Common myeloid progenitor, CD34-positive (primary cell): ENCODE measurements around the gene NOL3. TPM values are rescaled to one million over a fixed set of nuclear protein-coding genes. Genes with fewer than 3 reads are reported as not detected.
A peak's percentile ranks its signal among the peaks of the same experiment; 100 is the strongest.
"Not testable (repeated sequence)": the region's sequence is repeated elsewhere in the genome, so short reads cannot be mapped to it uniquely, and the experiment has no call there.

Source experiments
- CTCF ChIA-PET: fragments of 350-600 bp; sonication (Branson Sonifier 250); formaldehyde crosslinking; loops from one replicate; lab custom pipeline; 2021; ENCODE audit warnings: antibody characterized with exemption; lab: Charles Lee
- POLR2A ChIA-PET: fragments of 350-600 bp; sonication (Branson Sonifier 250); formaldehyde crosslinking; loops from one replicate; lab custom pipeline; 2021; ENCODE audit warnings: antibody characterized with exemption; lab: Charles Lee
- DNase-seq, 3 donors: peaks; one replicate each; pipeline versions ENCODE4 v3.0.0 to v3.0.0-alpha.2; 2013
- H3K27ac ChIP-seq, 2 experiments: 1 replicate in 1 of 2; 2 replicates in 1 of 2; pipeline ENCODE4 v1.7.0; 2013; ENCODE audit warnings: inconsistent platforms in 2 of 2, low read length in 2 of 2, mild to moderate bottlenecking in 2 of 2, low read depth in 1 of 2, moderate library complexity in 1 of 2; ENCODE audit not compliant: severe bottlenecking in 2 of 2, insufficient read depth in 1 of 2, poor library complexity in 1 of 2
- H3K27me3 ChIP-seq, 5 experiments: replicated peaks in 2 of 5; 1 replicate in 3 of 5; 2 replicates in 2 of 5; pipeline versions ENCODE4 v1.6.1 to v1.7.0; 2013; ENCODE audit warnings: low read length in 4 of 5, mild to moderate bottlenecking in 2 of 5, moderate library complexity in 2 of 5, inconsistent platforms in 1 of 5; ENCODE audit not compliant: insufficient read depth in 5 of 5, control insufficient read depth in 4 of 5
- H3K36me3 ChIP-seq, 4 experiments: 1 replicate in 2 of 4; 2 replicates in 2 of 4; pipeline versions ENCODE4 v1.6.1 to v1.7.0; 2013; ENCODE audit warnings: low read length in 3 of 4, control low read depth in 1 of 4, mild to moderate bottlenecking in 1 of 4; ENCODE audit not compliant: control insufficient read depth in 4 of 4, insufficient read depth in 4 of 4
- H3K4me1 ChIP-seq, 4 experiments: 1 replicate in 3 of 4; 2 replicates in 1 of 4; pipeline versions ENCODE4 v1.6.1 to v1.7.1; 2013; ENCODE audit warnings: low read length in 3 of 4, mild to moderate bottlenecking in 3 of 4, control low read depth in 1 of 4, inconsistent platforms in 1 of 4, moderate library complexity in 1 of 4; ENCODE audit not compliant: control insufficient read depth in 4 of 4, insufficient read depth in 4 of 4; ENCODE audit errors: control extremely low read depth in 1 of 4
- H3K4me3 ChIP-seq, 7 experiments: 1 replicate in 4 of 7; 2 replicates in 3 of 7; pipeline versions ENCODE4 v1.5.1 to v1.7.0; 2013; ENCODE audit warnings: mild to moderate bottlenecking in 7 of 7, low read length in 6 of 7, moderate library complexity in 6 of 7, inconsistent platforms in 2 of 7, low read depth in 2 of 7, control low read depth in 1 of 7; ENCODE audit not compliant: insufficient read depth in 4 of 7, control insufficient read depth in 1 of 7; ENCODE audit errors: extremely low read depth in 1 of 7
- H3K9me3 ChIP-seq, 5 experiments: 1 replicate in 4 of 5; 2 replicates in 1 of 5; pipeline versions ENCODE4 v1.6.1 to v1.7.1; 2013; ENCODE audit warnings: low read length in 4 of 5, mild to moderate bottlenecking in 2 of 5, inconsistent platforms in 1 of 5, low read depth in 1 of 5, moderate library complexity in 1 of 5; ENCODE audit not compliant: control insufficient read depth in 4 of 5, insufficient read depth in 2 of 5; ENCODE audit errors: control extremely low read depth in 1 of 5
- WGBS: methylation state at CpG from one replicate; pipeline ENCODE4 v1.1.5; 2013; ENCODE audit not compliant: insufficient coverage; 5-methylcytosine and 5-hydroxymethylcytosine counted together
- polyA plus RNA-seq: library from polyadenylated mRNA; unstranded; fragments of 120-200 nt; gene quantifications from one replicate; pipeline ENCODE4 v1.2.1, GENCODE V29; 2013

The NOL3 gene
- polyA plus RNA-seq: 1.4 TPM

GRCh38 chr16:67170168-67170948 is at the start of gene NOL3:
Gene NOL3, plus strand, starts transcription at chr16:67170538.
- H3K4me1 ChIP-seq: peaks cover 0 to 51% (median 38%) of the 10 kb centered on the region in 4 experiments
- no peaks in the 10 kb centered on the region for H3K36me3 ChIP-seq
- peak within 1 kb of the TSS in 1 of 2 experiments; percentile 65 for H3K27ac ChIP-seq
- peaks cover 4 to 93% (median 46%) of the 10 kb centered on the region in 5 experiments for H3K27me3 ChIP-seq
- CTCF ChIA-PET: interaction anchor here (1.0 to 2.9 kb wide), 7 partner anchors 9 to 223 kb away, joined by 3 to 15 read pairs (median 4); partner anchors contain the start of gene FBXL8
- POLR2A ChIA-PET: no interaction called here
- H3K4me3 ChIP-seq: peak within 1 kb of the TSS in 6 of 7 experiments; percentile 16 to 70 (median 44)
- no peaks in the 10 kb centered on the region for H3K9me3 ChIP-seq
- DNase-seq: peak in 1 of 3 donors; percentile 54
- 0% methylated on average over 26 of the region's 50 CpGs for WGBS

GRCh38 chr16:67122799-67123198 is 47.5 kb upstream of the NOL3 start:
- POLR2A ChIA-PET, H3K27me3 ChIP-seq, CTCF ChIA-PET, H3K9me3 ChIP-seq, H3K27ac ChIP-seq, H3K4me3 ChIP-seq, DNase-seq, H3K4me1 ChIP-seq: not testable (repeated sequence)
- peaks cover 20 to 58% (median 24%) of the 10 kb centered on the region in 4 experiments for H3K36me3 ChIP-seq
- WGBS: 100% methylated on average over 4 of the region's 5 CpGs

- peaks cover 14 to 68% (median 42%) of the 10 kb centered on the region in 4 experiments for H3K36me3 ChIP-seq
- H3K4me3 ChIP-seq: no peak overlapping the region
- DNase-seq: no peak
- ChIA-PET CTCF (interaction anchor here (0.8 to 7.4 kb wide), 5 partner anchors 10 to 117 kb away, joined by 3 to 37 read pairs (median 7); partner anchors contain the start of gene B3GNT9), POLR2A (no interaction called here)
- H3K4me1 ChIP-seq: no peaks in the 10 kb centered on the region
- no peak overlapping the region for H3K27ac ChIP-seq
- no peaks in the 10 kb centered on the region for H3K9me3 ChIP-seq
- no peaks in the 10 kb centered on the region for H3K27me3 ChIP-seq
These were observed 41.9 kb upstream of the NOL3 start for GRCh38 chr16:67128417-67128816.

- DNase-seq: no peak
- 100% methylated on average over 2 of the region's 3 CpGs for WGBS
- H3K27ac ChIP-seq: no peak overlapping the region
- no peaks in the 10 kb centered on the region for H3K4me1 ChIP-seq
- POLR2A ChIA-PET: no interaction called here
- peaks cover 12 to 68% (median 41%) of the 10 kb centered on the region in 4 experiments for H3K36me3 ChIP-seq
- CTCF ChIA-PET: interaction anchor here (0.8 to 7.4 kb wide), 7 partner anchors 9 to 117 kb away, joined by 3 to 37 read pairs (median 7); partner anchors contain the start of gene B3GNT9
- no peaks in the 10 kb centered on the region for H3K9me3 ChIP-seq
- no peak overlapping the region for H3K4me3 ChIP-seq
- no peaks in the 10 kb centered on the region for H3K27me3 ChIP-seq
These were observed 41.5 kb upstream of the NOL3 start for GRCh38 chr16:67128887-67129286.

- Histone ChIP-seq H3K4me1 (no peaks in the 10 kb centered on the region), H3K4me3 (no peak overlapping the region), H3K9me3 (no peaks in the 10 kb centered on the region), H3K27ac (no peak overlapping the region), H3K36me3 (peaks cover 13 to 68% (median 41%) of the 10 kb centered on the region in 4 experiments), H3K27me3 (no peaks in the 10 kb centered on the region)
- ChIA-PET CTCF (interaction anchor here (0.8 to 7.4 kb wide), 7 partner anchors 9 to 118 kb away, joined by 3 to 37 read pairs (median 7); partner anchors contain the start of gene B3GNT9), POLR2A (no interaction called here)
- WGBS: 96% methylated on average over 2 of the region's 3 CpGs
- no peak for DNase-seq
These were observed 40.9 kb upstream of the NOL3 start for GRCh38 chr16:67129422-67129821.

GRCh38 chr16:67137605-67138004 is 32.7 kb upstream of the NOL3 start:
- peaks cover 22 to 82% (median 57%) of the 10 kb centered on the region in 4 experiments for H3K36me3 ChIP-seq
- H3K4me3 ChIP-seq: no peak overlapping the region
- 50% methylated on average over 2 of the region's 3 CpGs for WGBS
- no peaks in the 10 kb centered on the region for H3K9me3 ChIP-seq
- DNase-seq: no peak
- peaks cover 0 to 3% (median 0%) of the 10 kb centered on the region in 4 experiments for H3K4me1 ChIP-seq
- no peak overlapping the region for H3K27ac ChIP-seq
- ChIA-PET POLR2A (no interaction called here), CTCF (interaction anchor here (1.1 to 2.1 kb wide), 4 partner anchors 8 to 34 kb away, joined by 3 to 11 read pairs (median 6); no protein-coding TSS in a partner anchor)
- H3K27me3 ChIP-seq: no peaks in the 10 kb centered on the region

GRCh38 chr16:67141391-67141790 is 28.9 kb upstream of the NOL3 start:
- CTCF ChIA-PET: interaction anchor here (0.6 to 3.4 kb wide), 12 partner anchors 9 to 125 kb away, joined by 3 to 19 read pairs (median 4); partner anchors contain the start of gene B3GNT9
- Histone ChIP-seq H3K36me3 (peaks cover 23 to 88% (median 67%) of the 10 kb centered on the region in 4 experiments), H3K27ac (no peak overlapping the region), H3K4me1 (peaks cover 0 to 3% (median 0%) of the 10 kb centered on the region in 4 experiments), H3K9me3 (no peaks in the 10 kb centered on the region), H3K27me3 (no peaks in the 10 kb centered on the region), H3K4me3 (no peak overlapping the region)
- POLR2A ChIA-PET: no interaction called here
- over 99% methylated on average over 10 of the region's 13 CpGs for WGBS
- no peak for DNase-seq
